EH (cell line): ENCODE results near the gene TNFAIP8L3.
"Not testable (repeated sequence)": the region's sequence is repeated elsewhere in the genome, so short reads cannot be mapped to it uniquely, and the experiment has no call there.

ENCODE experiments used
- DNase-seq: peaks from one replicate; pipeline ENCODE4 v3.0.0-alpha.2; 2015; ENCODE audit warnings: low read depth

Gene TNFAIP8L3

DNA sequence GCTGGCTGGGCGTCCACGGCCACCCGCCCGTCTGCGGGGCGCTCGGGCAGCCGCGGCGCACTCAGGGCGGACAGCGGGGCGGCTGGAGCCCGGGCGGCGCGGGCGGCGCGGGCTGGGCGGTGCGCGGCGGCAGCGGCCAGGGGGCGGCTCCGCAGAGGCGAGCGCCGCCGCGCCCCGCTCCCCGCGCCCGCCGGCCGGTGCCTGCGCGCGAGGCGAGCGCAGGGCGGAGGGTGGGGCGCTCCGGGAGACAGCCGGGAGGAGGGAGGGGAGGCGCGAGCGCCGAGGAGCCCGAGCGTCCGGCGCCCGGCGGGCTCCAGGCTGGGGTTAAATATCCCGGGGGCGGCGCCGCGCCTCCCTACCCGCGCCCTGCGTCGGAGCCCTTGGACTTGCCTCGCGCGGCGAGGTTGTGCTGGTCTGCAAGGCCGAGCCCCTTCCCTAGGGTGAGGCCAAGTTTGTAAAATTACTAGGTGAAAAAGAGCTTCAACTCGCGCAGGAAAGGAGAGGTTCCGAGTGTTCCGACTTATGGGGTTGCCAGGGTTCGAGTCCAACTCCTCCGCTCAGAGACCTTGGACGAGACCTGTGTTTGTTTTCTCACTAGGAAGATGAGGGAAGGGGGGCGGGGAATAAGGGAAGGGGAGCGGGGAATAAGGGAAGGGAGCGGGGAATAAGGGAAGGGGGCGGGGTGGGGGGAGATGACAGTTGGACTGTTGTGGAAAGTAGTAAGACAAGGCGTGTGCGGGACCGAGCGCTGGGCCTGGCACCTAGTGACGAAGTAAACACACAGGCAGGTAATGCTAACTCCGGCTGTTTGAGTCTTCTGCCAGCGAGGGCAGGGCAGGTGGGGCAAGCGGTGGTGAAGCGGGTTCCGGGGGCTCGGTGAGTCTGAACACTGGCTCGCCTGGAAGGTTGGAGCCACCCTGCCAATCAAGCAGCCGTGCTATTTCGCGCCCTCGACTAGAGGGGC, at the start of gene TNFAIP8L3:
Gene TNFAIP8L3 (minus strand): TSS at position 301 of the 964 bp plus-strand sequence. CDS start 311 bp downstream, outside the sequence.
- peak; percentile 30 for DNase-seq

DNA sequence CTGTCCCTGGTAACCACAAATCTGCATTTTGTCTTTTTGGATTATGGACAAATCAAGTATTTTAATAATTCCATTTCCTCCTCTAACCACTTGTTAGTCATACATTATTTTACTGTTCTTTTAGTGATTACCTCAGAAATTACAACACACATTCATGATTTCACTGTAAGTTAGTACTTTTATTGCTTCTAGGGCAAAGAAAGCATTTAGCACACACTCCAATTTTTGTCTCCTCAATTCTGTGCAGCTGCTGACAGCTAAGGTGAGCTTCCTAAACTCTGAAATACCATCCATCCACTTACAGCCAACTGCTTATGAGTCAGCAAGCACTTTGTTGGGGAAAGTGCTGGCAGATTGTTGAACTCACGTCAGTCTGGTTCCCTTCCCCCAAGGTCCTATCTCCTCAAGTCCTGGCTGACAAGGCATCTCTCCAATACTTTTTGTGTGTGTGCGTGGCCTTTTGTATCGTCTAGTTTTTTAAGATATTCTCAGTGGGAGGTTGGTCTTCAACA, 49.4 kb upstream of the TNFAIP8L3 start:
- DNase-seq = peak; percentile 57

GRCh38 chr15:51140347-51140746, 45.6 kb upstream of the TNFAIP8L3 start:
- DNase-seq = not testable (repeated sequence)

- DNase-seq = no peak
Observed at GRCh38 chr15:51139091-51139490, 44.4 kb upstream of the TNFAIP8L3 start.

DNA sequence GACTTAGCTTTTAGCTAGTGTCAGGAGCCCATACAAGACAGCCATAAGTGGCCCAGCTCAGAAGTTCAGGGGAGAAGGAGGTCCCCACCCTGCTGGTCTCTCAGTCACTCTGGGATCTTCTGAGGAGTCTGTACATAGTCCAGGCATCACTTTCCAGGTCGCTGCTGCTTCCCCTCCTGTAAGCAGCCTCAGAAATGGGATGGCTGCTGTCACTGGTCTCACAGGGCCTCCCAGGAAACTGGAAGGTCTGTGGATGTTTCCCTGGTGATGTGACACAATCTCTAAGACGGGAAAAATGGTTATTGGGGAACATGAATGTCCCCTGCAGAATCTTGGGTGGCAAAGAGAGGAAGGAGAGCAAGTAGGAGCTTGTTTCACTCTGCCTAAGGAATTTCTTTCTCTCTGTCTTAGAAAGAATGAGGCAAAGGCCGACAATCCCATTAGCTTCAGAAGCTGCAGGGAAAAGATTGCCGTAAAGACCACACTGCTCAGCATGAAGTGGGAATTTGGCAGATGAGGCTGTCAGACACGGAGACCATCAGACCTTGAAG, 43.2 kb upstream of the TNFAIP8L3 start:
- no peak for DNase-seq

- no peak for DNase-seq
Observed at GRCh38 chr15:51137024-51137423, 42.3 kb upstream of the TNFAIP8L3 start.

- DNase-seq = no peak
Observed at GRCh38 chr15:51135276-51135675, 40.6 kb upstream of the TNFAIP8L3 start.

DNA sequence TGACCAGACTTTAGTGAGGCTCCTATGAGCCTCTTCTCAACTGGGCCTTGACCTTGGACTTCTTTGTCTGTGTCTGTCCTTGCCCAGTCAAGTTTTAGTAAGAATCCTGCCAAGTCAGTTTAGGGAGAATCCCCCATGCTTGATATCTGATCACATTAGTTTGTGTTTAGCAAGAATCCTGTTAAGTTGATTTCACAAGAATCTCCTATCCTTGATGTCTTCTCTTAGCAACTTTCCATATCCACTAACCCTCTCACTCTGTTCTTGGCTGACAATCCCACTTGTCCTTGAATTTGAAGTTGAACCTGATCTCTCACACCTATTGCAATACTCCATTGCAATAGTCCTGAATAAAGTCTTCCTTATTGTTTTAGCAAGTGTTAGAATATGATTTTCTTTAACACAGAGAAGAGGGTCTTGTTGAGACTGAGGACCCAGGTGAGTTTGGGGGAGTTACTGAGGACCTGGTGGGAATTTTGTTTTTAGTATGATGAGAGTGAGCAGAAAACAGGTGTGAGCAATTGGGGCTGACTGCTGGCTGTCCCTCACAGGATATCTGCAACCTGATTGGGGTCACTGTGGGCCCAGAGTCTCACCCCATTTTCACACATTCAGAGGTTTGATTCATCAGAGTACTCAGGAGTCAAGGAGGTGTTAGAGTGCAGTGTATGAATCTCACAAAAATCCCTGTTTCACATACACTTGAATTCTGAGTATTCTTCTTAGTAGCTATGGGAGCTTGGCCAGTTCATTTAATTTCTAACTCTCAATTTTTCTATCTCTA, 39.9 kb upstream of the TNFAIP8L3 start:
- DNase-seq = no peak

GRCh38 chr15:51133140-51133765, 38.5 kb upstream of the TNFAIP8L3 start:
- peak; percentile 21 for DNase-seq

DNA sequence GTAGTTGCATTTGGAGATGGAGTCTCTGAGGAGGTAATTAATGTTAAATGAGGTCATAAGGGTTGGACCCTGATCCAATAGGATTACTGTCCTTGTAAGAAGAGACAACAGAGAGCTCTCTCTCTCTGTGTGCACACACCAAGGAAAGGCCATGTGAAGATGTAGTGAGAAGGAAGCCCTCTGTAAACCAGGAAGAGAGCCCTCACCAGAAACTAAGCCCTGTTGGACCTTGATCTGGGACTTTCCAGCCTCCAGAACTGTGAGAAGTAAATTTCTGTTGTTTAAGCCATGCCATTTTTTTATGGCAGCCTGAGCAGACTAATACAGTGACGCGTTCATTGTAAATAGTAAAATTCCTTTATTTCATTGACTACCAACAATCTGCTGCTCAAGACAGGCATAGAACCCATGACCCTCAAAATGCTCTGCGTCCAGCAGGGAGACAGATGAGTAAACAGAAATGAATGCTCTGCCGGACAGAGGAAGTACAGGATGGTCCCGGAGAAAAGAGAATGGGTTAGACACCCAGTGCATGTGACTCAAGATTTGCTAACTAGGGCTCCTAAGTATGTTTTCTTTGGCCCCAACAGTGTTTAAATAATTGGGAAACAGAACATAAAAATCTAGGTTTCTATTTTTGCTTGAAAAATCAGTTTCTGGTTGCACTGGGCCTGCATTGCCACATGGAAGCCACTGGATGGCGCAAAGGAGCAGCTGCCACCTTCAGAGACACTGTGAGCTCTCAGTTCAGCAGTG, 37.9 kb upstream of the TNFAIP8L3 start:
- DNase-seq = peak; percentile 99

- DNase-seq = peak; percentile 35
Observed at GRCh38 chr15:51131596-51132290, 37.0 kb upstream of the TNFAIP8L3 start.

- DNase-seq = no peak
Observed at GRCh38 chr15:51130344-51130743, 35.6 kb upstream of the TNFAIP8L3 start.

DNA sequence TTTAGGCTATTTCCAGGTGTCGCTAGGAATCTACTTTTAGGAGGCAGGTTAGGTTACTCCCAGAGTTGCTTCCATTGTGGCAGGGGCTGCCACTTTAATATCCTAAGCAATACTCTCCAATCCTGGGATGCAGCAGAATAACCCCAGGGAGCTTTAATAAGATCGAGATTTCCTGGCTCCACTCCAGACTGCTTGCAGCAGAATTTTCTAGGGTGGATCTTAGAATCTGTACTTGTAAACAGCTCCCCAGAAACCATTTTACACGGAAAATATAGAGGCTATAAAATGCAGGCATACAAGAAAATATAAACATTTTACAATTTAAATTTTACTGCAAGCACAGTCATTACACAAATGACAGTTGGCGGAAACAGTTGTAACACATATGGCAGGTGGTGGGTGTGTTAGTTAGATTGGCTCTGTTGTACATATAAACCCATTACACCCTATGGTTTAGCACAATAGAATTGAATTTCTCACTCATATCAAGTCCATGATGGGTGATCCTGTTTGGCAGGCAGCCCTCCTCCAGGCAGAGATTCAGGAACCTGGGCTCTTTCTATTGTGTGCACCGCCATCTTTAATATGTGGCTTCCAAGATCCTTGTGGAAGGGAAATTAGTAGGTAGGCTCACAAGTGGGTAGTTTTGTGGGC, 35.0 kb upstream of the TNFAIP8L3 start:
- DNase-seq = no peak

DNA sequence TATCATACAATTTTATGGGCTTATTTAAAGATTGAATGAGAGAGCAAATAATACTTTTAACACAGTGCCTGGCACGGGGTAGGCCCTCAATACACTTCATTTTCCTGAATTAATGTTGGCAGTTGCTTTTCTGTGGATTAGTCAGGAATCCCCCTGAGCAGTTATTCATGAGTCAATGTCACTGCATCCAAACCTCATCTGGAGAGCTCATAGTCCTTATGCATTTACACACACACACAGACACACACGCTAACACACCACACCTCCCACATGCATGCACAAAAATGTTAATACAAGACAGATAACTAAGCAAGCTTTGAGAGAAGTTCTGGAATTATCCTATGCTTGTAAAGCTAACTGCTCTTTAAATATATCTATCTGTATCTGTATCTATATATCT, 34.0 kb upstream of the TNFAIP8L3 start:
- no peak for DNase-seq

- no peak for DNase-seq
Observed at GRCh38 chr15:51126842-51127241, 32.1 kb upstream of the TNFAIP8L3 start.

DNA sequence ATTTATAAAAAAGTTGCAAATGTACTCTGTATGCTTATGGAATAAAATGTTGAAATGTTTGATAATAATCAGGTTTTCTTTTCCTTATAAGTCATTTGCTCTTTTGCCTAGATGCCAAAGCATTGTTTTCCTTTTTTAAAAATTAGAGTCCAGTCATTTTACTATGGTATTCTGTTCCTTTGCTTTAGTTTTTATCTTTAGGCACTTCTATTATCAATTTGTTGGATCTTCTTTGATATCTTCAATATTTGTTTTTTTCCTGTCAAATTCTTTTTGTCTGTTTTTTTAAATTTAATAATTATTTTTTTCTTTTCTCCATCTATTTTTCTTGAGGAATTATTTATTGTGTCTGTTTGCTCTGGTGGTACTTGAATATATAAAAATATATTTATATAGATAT, 28.3 kb upstream of the TNFAIP8L3 start:
- not testable (repeated sequence) for DNase-seq

DNA sequence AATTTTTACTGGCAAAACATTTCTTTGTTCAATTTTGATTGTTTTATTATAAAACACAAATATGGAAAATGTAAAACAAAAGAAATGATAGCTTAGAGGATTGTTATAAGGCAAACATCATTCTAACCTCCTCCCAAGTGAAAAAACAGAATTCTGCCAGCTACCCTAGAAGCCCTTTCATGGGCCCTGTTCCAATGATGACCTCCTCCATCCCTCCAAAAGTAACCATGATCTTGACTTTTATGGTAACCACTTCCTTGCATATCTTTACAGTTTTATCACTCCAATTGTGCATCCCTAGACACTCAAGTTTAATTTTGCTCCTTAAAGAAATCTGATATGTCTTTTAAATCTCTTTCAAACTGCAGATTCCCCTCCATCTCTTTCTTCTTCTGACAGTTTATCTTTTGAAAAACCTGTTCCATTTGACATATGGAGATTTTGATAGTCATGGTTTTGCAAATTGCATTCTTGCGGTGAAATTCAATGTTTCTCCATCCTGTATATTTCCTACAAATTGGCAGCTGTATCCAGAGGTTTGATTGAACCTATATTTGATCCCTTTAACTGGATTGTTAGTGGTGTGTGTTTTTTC, 27.0 kb upstream of the TNFAIP8L3 start:
- peak; percentile 35 for DNase-seq

DNA sequence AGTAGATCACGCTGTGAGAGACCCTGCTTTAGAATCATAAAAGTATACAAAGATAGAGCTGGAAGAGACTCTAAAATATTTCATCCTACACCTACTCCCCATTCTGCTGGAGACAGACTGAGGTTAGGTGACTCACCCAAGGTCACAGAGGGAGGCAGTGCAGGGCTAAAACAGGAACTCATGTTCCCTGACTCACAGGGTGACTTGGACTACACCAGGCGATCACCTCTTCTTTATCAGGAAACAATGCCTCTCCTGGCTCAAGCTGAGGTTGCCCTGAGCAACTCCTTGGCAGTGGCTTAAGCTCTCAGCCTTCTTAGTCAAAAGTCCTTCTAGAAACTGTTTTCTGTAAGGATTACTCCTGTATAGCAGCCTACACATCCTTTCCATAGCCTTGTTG, 26.4 kb upstream of the TNFAIP8L3 start:
- peak; percentile 91 for DNase-seq

DNA sequence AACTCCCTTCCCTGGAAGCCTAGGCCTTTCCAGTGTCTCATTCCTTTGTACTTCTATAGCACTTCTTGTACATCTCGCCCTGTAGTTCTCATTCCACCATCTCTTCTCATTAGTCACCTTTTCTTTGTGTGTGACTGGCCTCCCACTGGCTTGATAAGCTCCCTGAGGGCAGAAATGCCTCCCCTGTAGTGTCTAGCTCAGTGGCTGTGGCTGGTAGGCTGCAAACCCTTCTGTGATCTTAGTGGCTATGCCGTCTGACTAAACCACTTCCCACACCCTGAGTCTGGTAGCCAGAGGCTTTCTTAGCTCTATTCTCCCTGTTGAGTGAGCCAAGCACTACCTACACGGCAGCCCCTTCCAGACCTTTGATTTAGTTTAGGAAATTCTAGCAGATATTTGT, 24.4 kb upstream of the TNFAIP8L3 start:
- no peak for DNase-seq

DNA sequence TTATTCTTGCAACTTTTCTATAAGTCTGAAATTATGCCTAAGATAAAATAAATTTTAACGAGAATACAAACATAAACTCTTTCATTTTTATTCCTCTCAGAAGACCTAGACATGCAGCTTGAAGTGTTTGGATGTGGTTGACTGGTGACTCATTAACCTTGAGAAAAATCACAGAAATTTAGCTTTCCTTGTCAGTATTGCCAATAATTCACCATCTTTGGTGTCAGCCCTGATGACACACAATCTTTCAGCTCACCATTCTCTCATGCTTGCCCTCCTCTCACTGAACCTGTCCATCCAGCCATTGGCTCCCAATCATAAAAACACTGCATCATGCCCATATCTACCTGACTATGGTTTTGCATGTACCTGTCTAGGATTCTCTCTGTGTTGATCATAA, 22.6 kb upstream of the TNFAIP8L3 start:
- peak; percentile 47 for DNase-seq
